ENCODE measurements around the gene PBX3.

Gene PBX3

DNA sequence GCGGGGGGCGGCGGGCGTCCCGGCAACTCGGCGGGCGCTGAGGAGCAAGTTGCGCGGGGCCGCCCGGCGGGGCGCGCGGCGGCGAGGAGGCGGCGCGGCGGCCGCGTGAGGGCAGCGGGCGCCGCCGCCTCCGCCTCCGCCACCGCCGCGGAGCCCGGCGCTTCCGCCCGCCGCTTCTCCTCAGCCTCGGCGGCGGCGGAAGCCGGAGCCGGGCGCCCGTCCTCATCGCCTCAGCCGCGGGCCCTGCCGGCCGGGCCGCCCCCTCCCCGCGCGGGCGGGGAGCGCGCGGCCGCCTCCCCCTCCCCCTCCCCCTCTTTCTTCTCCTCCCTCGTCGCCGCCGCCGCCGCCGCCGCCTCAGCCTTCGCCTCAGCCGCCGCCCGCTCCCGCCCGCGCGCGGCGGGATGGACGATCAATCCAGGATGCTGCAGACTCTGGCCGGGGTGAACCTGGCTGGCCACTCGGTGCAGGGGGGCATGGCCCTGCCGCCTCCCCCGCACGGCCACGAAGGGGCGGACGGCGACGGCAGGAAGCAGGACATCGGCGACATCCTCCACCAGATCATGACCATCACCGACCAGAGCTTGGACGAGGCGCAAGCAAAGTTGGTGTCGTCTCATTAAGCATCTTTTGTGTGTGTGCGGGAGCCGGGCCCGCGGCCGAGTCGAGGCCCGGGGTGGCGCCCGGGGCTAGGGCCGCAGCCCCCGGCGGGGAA is at the start of gene PBX3:
Gene PBX3, plus strand, starts transcription at position 321 of the 712 bp plus-strand sequence.
- DNase-seq (ENCODE audit: low spot score) = no peak

DNA sequence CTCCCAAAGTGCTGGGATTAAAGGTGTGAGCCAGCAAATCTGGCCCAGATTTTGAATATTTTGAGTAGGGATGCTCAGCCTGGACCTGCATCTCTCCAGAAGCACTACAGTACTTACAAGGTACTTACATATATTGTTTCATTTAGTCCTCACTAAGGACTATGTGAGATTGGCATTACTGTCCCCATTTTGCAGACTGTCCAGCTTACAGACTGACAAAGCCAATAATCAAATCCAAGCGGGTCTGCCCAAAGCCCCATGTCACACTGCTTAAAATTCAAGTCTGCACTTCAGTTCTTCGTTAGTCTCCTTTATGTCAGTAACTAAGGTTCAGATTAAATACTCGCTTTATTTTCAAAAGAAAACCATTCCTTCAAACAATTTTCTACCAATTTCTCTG is 47.3 kb upstream of the PBX3 start:
- DNase-seq (ENCODE audit: low spot score) = no peak

DNA sequence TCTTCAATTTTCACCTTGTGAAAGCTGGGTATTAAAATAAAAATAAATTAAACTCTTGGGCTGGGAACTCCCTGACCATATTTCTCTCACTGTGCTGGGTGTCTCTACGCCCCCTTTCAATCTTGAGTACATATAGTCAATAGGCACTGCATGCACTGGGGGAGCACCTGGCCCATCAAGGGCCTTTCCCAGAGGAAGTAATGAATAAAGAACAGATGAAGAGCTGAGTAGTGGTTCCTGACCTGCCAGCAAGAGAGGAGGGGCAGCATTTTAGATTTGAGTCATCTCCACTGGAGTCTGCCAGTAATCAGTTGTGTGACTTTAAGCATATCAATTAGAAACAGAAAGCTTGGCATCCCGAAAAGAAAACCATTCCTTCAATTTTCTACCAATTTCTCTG is 46.4 kb upstream of the PBX3 start:
- DNase-seq (ENCODE audit: low spot score) = no peak

DNA sequence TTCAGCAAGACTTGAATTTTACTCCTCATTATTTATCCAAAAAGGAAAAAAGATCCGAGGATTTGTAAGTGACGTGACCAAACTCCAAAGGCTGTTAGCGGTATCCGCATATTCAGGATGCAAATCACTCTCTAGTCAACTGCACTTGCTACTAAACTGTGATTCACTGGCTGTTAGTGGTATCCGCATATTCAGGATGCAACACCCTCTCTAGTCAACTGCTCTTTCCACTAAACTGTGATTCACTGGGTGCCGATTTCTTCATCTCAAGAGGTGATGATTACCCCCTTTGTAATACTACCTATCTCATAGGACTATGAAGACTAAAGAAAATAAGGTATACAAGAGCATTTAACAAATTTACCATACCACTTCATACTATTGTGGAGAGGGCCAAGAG is 45.8 kb upstream of the PBX3 start:
- DNase-seq (ENCODE audit: low spot score) = no peak

DNA sequence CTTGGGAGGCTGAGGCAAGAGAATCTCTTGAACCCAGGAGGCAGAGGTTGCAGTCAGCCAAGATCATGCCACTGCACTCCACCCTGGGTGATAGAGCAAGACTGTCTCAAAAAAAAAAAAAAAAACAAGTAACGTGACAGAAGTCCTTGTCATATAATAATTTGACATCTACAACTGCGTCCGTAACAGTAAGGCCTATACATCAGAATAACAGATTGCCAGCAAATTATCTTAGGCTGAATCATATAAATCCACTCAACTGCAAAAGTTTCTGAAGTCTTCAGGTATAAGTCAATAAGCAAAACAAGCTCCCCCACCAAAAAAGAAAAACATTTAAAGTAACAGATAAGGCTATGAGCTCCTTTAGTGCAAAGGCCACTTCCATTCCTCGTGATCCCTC is 43.5 kb upstream of the PBX3 start:
- no peak for DNase-seq (ENCODE audit: low spot score)

DNA sequence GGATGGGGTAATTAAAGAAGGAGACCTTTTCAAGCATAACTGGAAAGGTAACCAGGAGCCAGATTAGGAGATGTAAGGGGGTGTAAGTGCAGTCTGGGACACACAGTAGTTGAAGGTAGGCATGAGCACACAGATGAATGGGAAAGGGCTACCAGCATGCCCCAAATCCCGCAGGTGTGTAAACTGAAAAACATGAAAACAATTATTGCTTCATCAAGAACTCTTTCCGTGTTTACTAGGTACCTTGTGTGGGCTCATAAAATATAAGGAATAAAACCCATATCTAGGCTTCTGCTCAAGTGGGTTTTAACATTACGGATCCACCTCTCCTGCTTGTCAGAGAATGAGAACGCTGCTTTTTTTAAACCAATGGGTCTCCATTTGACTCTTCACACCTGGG is 41.3 kb upstream of the PBX3 start:
- DNase-seq (ENCODE audit: low spot score) = no peak

DNA sequence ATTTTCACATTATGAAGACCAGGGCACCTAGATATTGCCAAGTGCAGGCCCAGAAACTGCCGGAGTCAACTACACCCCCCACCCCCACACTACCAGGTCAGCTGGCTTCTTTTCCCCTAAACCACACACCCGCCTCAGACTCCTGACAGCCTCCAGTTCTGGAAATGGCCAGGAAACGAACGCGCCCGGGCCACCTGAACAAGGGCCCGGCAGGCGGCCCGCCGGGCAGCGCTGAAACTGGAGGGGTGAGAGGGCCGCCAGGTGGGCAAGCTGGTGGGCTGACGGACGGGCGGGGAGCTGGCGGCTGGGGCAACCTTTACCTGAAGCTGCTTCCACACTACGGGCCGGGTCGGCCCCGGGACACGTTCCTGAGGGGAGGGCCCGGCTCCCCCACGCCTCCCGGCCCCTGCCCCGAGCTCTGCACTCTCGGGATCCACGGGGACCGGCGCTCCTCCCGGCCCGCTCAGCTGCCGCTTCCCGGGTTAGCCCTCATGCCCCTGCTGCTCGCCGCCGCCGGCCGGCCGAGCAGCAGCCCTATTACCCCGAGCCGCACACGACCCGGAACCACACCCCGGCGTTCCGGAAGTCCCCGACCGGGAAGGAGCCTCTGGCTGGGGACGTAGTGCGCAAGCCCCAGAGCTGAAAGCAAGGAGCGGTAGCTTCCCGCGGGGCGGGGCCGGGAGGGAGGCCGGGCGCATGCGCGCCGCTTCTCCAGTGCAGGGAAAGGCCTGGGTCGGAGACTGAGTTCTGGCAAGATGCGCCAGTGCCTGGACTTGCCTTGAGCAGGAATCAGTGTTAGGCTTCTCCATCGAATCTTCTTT is 40.3 kb upstream of the PBX3 start, which contains the start of gene MAPKAP1:
Gene MAPKAP1, minus strand, starts transcription at position 558 of the 821 bp plus-strand sequence. CDS start 34,634 bp downstream, outside the sequence.
- DNase-seq (ENCODE audit: low spot score) = peak; percentile 98

DNA sequence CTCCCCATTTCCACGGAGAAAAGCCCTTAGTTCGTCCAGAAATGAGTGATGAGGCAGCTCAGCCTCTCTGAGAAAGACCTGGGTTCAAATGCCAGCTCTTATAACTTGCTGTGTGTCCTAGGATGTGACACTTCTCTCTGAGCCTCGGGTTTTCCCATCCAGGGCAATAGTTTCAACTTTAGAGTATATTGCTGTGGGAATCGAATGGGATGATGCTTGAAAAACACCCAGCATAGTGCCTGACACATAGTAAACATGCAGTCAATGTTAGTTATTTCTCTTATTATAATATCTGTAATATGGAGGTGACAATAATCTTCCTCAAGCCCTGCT is 39.7 kb upstream of the PBX3 start:
- DNase-seq (ENCODE audit: low spot score) = no peak

DNA sequence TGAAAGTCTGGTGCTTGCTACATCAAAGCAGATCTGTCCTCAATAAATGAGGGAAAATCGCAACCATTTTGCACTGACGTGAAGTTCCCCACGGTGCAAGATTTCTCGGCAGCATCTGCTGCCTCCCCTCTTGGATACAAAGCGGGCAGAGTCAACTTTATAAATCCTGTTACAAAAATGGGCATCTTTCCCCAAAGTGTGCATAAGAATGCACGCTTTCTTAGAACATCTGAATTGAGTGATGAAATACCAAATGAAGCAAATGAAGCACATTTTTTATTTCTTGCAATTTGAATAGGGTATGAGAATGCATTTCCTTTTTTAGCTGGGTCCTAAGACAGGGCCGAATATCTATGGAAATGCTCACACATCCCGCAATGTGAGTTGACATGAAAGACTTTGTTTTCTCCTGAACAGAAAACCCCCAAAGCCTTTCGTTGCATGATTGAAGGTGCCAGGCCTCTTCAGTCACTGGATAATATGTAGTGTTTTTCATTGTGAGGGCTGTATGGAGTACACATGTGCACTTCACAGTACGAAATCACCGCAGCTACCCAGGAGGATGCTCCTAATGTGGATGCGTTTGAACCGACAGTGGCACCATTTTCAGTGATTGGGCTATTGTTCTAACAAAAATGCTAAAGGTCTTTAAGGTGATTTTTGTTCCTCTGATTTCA is 20.6 kb upstream of the PBX3 start:
- no peak for DNase-seq (ENCODE audit: low spot score)

DNA sequence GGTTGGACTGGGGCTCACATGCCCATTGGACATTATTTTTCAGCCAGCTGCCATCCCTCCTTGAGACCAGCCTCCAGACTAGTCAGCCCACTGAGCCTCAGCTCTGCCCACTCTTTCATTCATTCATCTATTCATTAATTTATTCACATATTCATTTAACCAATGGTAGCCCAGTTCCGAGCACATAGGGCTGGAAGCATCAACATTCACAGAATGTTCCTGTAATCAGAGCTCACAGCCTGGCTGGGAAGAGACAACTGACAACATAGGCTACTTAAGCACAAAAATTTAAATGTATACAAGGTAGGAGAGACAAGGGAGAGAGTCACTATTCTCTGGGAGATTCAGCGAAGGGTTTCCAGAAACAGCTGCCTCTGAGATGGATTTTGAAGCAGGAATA is 17.0 kb upstream of the PBX3 start:
- no peak for DNase-seq (ENCODE audit: low spot score)

DNA sequence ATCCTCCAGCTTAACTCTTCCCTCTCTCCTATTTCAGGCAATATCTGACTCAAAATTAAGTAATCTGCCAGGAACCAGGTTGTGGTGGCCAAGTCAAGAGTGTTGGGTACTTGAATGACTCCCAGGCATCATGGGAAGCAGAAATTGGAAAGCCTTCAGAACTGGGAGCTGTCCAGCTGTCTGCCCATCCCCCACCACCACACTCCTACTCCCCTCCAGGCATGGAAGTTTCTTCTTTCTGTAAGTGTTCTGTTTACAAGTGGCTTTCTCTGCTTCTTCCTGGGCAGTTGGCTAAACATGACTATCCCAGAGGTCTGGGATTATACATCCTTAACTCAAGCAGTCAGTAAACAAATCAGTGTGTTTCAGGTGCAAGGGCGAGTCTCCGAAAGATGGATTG is 14.6 kb upstream of the PBX3 start:
- DNase-seq (ENCODE audit: low spot score) = peak; percentile 51

DNA sequence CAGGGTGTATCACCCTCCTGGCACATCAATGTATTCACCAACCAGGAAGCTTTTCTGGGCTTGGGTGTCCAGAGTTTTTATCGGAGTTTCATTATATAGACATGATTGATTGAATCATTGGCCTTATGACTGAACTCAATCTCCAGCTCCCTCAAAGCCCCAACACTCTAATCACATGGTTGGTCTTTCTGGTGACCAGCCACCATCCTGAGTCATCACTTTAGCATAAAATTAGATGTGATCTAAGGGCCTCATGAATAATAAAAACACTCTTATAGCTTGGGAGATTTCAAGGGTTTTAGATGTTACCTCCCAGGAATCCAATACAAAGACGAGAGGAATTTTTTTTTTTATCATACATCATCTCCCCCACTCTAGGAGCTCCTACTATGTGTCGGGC is 7.7 kb upstream of the PBX3 start:
- DNase-seq (ENCODE audit: low spot score) = no peak

DNA sequence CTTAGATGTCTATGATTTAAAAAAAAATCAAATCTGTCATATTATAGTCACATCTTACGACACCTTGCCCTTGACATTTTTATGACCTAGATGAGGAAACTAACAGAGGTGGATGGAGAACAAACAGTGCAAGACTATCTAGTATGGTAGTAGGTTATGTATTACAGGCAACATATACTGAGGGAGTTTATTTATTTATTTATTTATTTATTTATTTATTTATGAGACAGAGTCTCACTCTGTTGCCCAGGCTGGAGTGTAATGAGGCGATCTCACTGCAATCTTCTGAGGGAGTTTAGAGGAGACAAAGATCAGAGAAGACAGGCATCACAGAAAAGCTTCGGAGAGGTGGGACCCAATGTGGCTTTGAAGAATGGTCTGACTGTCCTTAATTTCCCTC is 4.5 kb upstream of the PBX3 start:
- DNase-seq (ENCODE audit: low spot score) = no peak

DNA sequence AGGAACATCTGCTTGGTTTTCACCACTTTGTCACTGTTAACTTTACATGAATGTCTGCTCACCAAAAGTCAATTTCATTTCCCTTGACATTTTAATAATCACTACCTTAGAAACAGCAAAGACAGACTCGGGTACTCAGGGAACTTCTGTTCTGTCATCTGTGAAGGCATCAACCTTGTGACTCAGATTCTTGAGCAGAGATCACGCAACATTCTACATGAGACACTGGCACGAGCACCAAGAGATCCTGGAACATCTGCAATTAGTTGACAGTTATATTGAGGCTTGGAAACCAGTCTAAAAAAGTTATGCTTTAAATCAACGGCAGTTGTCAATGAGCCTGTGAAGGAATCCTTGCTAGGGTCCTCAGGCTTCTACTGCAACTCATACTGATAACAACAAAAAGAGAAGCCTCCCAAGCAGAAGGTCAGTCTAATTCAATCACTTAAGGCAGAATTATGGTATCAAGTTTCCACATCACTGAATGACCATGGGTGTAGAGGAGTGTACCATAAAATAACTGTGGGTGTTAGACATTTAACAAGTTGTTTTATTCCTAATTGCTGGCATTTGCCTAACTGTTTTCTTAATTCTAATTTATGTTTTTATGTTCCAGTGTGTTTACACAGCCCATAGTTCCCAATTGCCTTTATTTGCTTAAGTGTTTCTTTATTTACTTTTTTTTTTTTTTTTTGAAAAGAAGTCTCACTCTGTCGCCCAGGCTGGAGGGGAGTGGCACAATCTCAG is 3.3 kb upstream of the PBX3 start:
- no peak for DNase-seq (ENCODE audit: low spot score)

DNA sequence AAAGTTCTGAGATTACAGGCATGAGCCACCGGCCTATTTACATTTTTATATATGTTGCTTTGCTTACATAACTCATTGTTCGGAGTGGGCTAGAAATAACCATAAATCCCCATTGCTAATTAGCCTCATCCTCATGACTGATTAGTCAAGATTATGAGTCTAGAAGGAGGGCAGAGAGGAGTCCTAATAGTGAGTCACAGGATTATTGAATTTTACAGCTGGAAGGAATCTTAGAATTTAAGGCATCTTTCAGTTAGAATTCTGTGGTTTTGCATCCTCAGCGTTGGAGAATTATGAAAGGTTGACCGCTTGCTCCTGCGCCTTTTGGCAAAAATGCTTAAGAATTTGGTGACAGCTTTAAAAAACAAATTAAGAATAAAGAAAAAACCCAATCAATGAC is 2.6 kb upstream of the PBX3 start:
- no peak for DNase-seq (ENCODE audit: low spot score)

DNA sequence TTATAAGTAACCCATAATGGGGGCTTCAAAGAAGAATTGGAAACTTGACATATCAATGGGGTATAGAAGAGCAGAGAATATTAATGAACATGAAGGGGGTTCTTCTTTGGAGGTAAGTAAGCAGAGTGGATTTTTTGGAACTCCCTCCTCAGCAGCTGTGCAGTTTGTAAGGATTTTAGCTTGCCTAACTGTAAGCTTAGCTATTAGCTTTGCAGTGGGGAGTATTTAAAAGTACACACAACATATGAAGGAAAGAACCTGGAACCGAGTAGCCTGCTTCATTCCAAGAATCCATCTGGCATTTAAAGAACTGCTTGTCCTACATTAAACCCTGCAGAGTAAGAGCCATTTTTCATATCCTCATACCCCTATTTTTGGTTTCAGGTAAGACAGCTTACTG is 2.2 kb upstream of the PBX3 start:
- no peak for DNase-seq (ENCODE audit: low spot score)

DNA sequence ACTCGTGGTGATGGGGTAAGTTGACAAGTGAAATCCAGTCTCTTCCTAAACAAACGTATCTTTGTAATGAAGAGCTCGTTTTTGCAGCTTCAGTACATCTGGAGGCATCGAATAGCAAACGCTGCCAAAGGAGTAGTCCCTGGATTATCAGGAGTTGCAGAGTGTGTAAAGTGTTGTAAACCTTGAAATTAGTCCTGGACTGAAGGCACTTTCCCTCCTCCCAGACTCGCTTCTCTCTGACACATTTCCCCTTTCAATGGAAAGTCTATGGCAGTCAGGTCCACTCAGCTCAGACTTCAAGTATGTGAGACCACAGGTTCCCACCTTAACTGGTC is 1.5 kb upstream of the PBX3 start:
- DNase-seq (ENCODE audit: low spot score) = peak; percentile 42

DNA sequence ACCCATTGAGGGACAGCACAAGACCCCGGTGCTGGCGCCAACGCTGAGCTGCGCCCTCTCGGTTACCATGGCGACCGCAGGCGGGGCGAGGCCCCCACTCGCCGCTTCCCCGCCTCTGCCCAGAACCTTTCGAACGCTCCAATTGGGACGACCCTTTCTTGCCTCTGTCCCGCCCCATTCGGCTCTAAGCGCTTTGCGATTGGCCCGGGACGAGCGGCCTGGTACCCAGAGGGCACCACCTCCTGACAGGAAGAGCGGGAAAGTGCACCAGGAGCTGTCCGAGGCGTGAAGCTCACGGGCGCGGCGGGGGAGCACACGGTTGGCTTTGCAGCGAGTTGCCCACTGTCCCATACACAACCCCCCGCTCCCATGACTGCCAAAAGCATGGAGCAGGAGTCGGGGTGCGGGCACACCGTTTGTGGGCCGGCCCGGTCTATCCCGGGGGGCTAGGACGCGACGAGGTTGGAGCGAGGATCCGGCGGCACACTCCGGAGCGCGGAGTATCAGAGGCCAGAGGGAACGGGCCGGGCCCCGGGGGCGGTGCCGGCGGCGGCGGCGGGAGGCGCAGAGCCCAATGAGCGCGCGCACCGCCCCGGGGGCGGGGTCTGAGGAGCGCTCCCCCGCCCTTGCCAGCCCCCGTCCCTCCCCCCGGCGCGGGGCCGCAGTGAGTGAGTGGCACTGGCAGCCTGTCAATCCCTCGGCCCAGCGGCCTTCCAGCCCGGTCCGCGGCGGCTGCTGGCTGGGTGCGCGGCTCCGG is 978 bp upstream of the PBX3 start:
- DNase-seq (ENCODE audit: low spot score) = peak; percentile 93

DNA sequence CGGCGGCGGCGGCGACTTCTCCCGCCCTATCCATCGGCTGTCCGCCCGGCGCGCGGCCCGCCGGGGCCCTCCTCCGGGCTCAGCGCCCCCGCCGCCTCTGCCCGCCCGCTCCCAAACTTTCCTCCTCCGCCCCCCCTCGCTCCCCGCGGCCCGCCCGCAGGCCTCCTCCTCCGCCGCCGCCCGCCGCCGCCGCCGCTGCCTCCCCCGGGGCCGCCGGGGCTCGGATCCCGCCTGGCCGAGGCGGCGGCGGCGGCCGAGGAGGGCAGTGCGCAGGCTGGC is 460 bp upstream of the PBX3 start:
- no peak for DNase-seq (ENCODE audit: low spot score)

DNA sequence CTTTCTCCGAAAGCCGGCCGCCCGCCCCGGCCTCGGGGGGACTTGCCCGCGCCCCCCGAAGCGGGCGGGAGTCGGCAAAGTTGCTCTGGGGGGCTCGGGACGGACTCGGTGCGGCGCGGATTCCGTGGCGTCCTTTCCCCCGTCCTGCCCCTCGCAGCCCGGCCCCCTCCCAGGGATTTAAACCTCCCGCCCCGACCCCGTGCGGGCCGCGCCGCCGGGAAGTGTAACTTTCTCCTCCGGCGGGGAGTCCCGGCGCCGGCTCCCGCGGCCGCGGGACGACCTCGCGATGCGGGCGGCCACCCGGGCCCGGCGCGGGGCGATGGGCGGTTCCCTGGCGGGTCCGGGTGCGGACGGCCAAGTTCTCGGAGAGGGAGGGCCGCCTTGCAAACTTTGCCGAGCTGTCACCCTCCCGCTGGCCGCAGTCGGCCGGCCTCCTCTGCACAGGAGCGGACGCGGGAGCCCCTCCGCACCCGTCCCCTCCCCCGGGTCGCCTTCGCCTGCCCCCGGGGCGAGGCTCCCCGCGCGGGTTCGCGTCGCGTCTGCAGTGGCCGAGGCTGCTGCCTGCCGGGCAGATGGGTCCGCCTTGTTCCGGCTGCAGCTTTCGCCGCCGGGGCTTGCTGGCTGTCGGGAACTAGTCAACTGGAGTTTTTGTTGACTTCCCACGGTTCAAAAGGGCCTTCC is 732 bp downstream of the PBX3 start:
- no peak for DNase-seq (ENCODE audit: low spot score)

DNA sequence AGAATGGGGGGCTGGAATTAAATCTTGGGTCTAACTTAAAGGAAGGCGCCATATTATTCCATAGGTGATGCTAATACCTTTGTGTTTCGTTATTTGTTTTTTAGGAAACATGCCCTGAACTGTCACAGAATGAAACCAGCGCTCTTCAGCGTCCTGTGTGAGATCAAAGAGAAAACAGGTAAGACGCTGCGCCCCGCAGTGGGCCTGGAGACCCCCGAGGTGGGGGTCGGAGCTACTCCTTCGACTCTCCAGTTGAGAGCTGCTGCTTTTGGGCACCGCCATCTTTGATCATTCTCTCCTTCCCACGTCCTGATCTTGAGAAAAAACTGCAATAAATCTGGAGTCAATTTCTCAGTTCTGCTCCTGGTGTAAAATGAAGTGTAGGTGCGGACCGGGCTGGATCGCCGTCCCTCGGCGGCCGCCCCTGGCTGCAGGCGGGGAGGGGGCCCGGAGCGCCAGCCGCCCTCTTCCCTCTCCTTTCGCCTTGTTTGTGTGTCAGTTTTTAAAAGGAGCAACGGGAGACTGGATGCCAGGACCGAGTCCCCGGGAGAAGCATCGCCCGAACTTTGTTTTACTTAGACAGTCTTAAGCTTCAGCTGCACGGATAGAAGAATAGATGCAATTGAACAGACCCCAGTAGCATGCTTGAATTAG is 1.4 kb downstream of the PBX3 start:
- no peak for DNase-seq (ENCODE audit: low spot score)

All from COLO829 (cell line).